Panc1 (cell line): ENCODE data around the gene SORL1-AS1.

Source experiments
- ATAC-seq: fragments of 200-7000 bp; cut with Tn5 transposase; 2 replicates; pipeline ENCODE4 v1.9.1; 2020; ENCODE audit warnings: mild to moderate bottlenecking, moderate library complexity
- BruUV-seq: library from RNA; stranded (reverse); fragments of 400-500 nt; replicated peaks from 2 replicates; lab custom pipeline; 2021; lab: Mats Ljungman, UMichigan
- CTCF ChIA-PET: fragments of 300-600 bp; sonication (Branson Sonifier 250); formaldehyde crosslinking; loops from one replicate; lab custom pipeline; 2022; ENCODE audit warnings: antibody characterized with exemption; lab: Charles Lee
- POLR2A ChIA-PET: fragments of 300-600 bp; sonication (Branson Sonifier 250); formaldehyde crosslinking; loops from one replicate; lab custom pipeline; 2022; ENCODE audit warnings: antibody characterized with exemption; lab: Charles Lee
- DNase-seq: peaks from one replicate; pipeline ENCODE4 v3.0.0-alpha.2; 2010; ENCODE audit warnings: low read depth, low spot score
- H3K27ac ChIP-seq: 2 replicates; pipeline ENCODE4 v1.5.1; 2011; ENCODE audit warnings: mild to moderate bottlenecking, low read length, inconsistent platforms
- H3K27me3 ChIP-seq: fragments of 200-500 bp; sonication (Bioruptor generic); 2 replicates; pipeline ENCODE4 v1.6.0; 2014; ENCODE audit warnings: low read length, inconsistent platforms; ENCODE audit not compliant: control insufficient read depth, insufficient read depth
- H3K36me3 ChIP-seq: fragments of 200-500 bp; sonication (Bioruptor generic); 2 replicates; pipeline ENCODE4 v1.5.1; 2014; ENCODE audit warnings: inconsistent platforms, mild to moderate bottlenecking, low read length, moderate library complexity; ENCODE audit not compliant: control insufficient read depth, insufficient read depth
- H3K4me1 ChIP-seq: 2 replicates; pipeline ENCODE4 v1.5.1; 2011; ENCODE audit warnings: inconsistent platforms, mild to moderate bottlenecking, low read length, moderate library complexity; ENCODE audit not compliant: control insufficient read depth, insufficient read depth
- H3K4me3 ChIP-seq, 2 experiments: 2 replicates each; pipeline ENCODE4 v1.5.1; 2011 to 2012; ENCODE audit warnings: low read depth in 2 of 2, low read length in 2 of 2, mild to moderate bottlenecking in 2 of 2, inconsistent platforms in 1 of 2, moderate library complexity in 1 of 2
- H3K9me3 ChIP-seq: fragments of 200-500 bp; sonication (Bioruptor generic); 2 replicates; pipeline ENCODE4 v1.5.1; 2014; ENCODE audit warnings: low read depth, mild to moderate bottlenecking, inconsistent platforms, low read length, moderate library complexity; ENCODE audit not compliant: control insufficient read depth, insufficient read depth
- CTCF ChIP-seq: fragments of 450-650 bp; IDR thresholded peaks from 2 replicates; pipeline ENCODE4 v1.5.1; 2017; ENCODE audit warnings: mild to moderate bottlenecking
- POLR2AphosphoS5 ChIP-seq: IDR thresholded peaks from 2 replicates; pipeline ENCODE4 v1.6.1; 2012; ENCODE audit warnings: mild to moderate bottlenecking, low read depth, low read length, moderate library complexity
- REST ChIP-seq, 2 experiments: IDR thresholded peaks; 2 replicates each; pipeline ENCODE4 v1.6.1; 2011 to 2012; ENCODE audit warnings: low read depth in 2 of 2, control low read depth in 1 of 2, low read length in 1 of 2, mild to moderate bottlenecking in 1 of 2, moderate library complexity in 1 of 2; ENCODE audit not compliant: insufficient read depth in 1 of 2
- SIN3A ChIP-seq: IDR thresholded peaks from 2 replicates; pipeline ENCODE4 v1.6.1; 2012; ENCODE audit warnings: low read depth, mild to moderate bottlenecking, low read length, moderate library complexity, borderline replicate concordance; ENCODE audit not compliant: insufficient read depth
- TCF7L2 ChIP-seq: IDR thresholded peaks from 2 replicates; pipeline ENCODE4 v1.6.1; 2011; ENCODE audit warnings: mild to moderate bottlenecking, low read depth, low read length, inconsistent platforms
- in situ Hi-C: cut with HindIII; loops from 2 replicates; pipeline ENCODE4 v1.10.0; 2016; ENCODE audit warnings: low sequenced_read_pairs, low pct_unique_long_range_greater_than_20kb
- intact Hi-C: fragments of 100-400 bp; cut with micrococcal nuclease; formaldehyde crosslinking; loops from one replicate; pipeline ENCODE4 v1.10.0; 2022; ENCODE audit not compliant: unreplicated experiment

SORL1-AS1 gene

GRCh38 chr11:121500275-121500674 is 47.5 kb upstream of the SORL1-AS1 start:
- ATAC-seq = no peak
- POLR2A ChIA-PET = no interaction called here

GRCh38 chr11:121499405-121499804 is 46.6 kb upstream of the SORL1-AS1 start:
- H3K4me3 ChIP-seq = no peak overlapping the region
- H3K27me3 ChIP-seq = no peaks in the 10 kb centered on the region
- DNase-seq = no peak
- ChIA-PET CTCF (no interaction called here), POLR2A (no interaction called here)
- no peaks in the 10 kb centered on the region for H3K4me1 ChIP-seq
- no peak for ATAC-seq
- intact Hi-C loops (no loop called here), in situ Hi-C loops (no loop called here)
- no peaks in the 10 kb centered on the region for H3K9me3 ChIP-seq
- H3K36me3 ChIP-seq = no peaks in the 10 kb centered on the region; the same call in 1 of the 2 replicates
- TF ChIP-seq POLR2AphosphoS5 = no peak
- no peak for TF ChIP-seq CTCF
- BruUV-seq = no TSS peak
- no peak overlapping the region for H3K27ac ChIP-seq

More at GRCh38 chr11:121500275-121500674, 47.5 kb upstream of the SORL1-AS1 start:
- H3K27me3 ChIP-seq = no peaks in the 10 kb centered on the region
- H3K4me3 ChIP-seq = no peak overlapping the region
- H3K36me3 ChIP-seq = no peaks in the 10 kb centered on the region; the same call in 1 of the 2 replicates
- no TSS peak for BruUV-seq
- CTCF ChIA-PET = no interaction called here
- peaks cover 3% of the 10 kb centered on the region; the same call in 1 of the 2 replicates for H3K9me3 ChIP-seq
- no peak for DNase-seq
- in situ Hi-C loops (no loop called here), intact Hi-C loops (no loop called here)
- TF ChIP-seq CTCF = no peak
- no peak for TF ChIP-seq POLR2AphosphoS5
- TF ChIP-seq SIN3A = no peak
- TF ChIP-seq REST (IDR thresholded peaks at IDR 0.05; ENCODE audit: insufficient read depth in 1 of 2, low read depth in 2 of 2, low read length in 1 of 2) = no peak
- TF ChIP-seq TCF7L2 = no peak
- no peak overlapping the region for H3K27ac ChIP-seq
- H3K4me1 ChIP-seq = no peaks in the 10 kb centered on the region
